ENCODE results near the gene DAB1.

DAB1 gene

GRCh38 chr1:57403201-57403600, 20.7 kb downstream of the DAB1 start:
- H2AFZ ChIP-seq (ENCODE audit: low read length), result no peak overlapping the region
- H3K4me2 ChIP-seq (ENCODE audit: low read length), result no peak overlapping the region
- H3K27me3 ChIP-seq (ENCODE audit: insufficient read depth, low read length), result no peaks in the 10 kb centered on the region
- TF ChIP-seq EZH2 (IDR thresholded peaks at IDR 0.05; ENCODE audit: borderline replicate concordance, low read length) (no peak), CTCF (IDR thresholded peaks at IDR 0.05; ENCODE audit: low read length) (no peak)
- no peaks in the 10 kb centered on the region for H3F3A ChIP-seq (ENCODE audit: insufficient read depth, low read length)
- no peaks in the 10 kb centered on the region for H3K79me2 ChIP-seq (ENCODE audit: insufficient read depth, low read length)
- no peaks in the 10 kb centered on the region for H4K20me1 ChIP-seq (ENCODE audit: insufficient read depth, low read length)
- H3K36me3 ChIP-seq (ENCODE audit: insufficient read depth, low read length), result no peaks in the 10 kb centered on the region
- H3K9me2 ChIP-seq (ENCODE audit: low read depth, low read length), result no peaks in the 10 kb centered on the region
- H3K9me3 ChIP-seq (ENCODE audit: low read length), result no peaks in the 10 kb centered on the region
- no peak overlapping the region for H3K27ac ChIP-seq (ENCODE audit: low read depth, low read length, poor library complexity, severe bottlenecking)
- no peaks in the 10 kb centered on the region for H3K4me1 ChIP-seq (ENCODE audit: insufficient read depth, low read length, severe bottlenecking)
- H3K9ac ChIP-seq (ENCODE audit: low read length), result no peak overlapping the region
- H3K4me3 ChIP-seq (ENCODE audit: low read depth, low read length, poor library complexity, severe bottlenecking), result no peak overlapping the region

- H3K27me3 ChIP-seq (ENCODE audit: insufficient read depth, low read length), result no peaks in the 10 kb centered on the region
- no peaks in the 10 kb centered on the region for H3F3A ChIP-seq (ENCODE audit: insufficient read depth, low read length)
- TF ChIP-seq EZH2 (IDR thresholded peaks at IDR 0.05; ENCODE audit: borderline replicate concordance, low read length) (no peak), CTCF (IDR thresholded peaks at IDR 0.05; ENCODE audit: low read length) (no peak)
- no peak overlapping the region for H3K4me2 ChIP-seq (ENCODE audit: low read length)
- no peaks in the 10 kb centered on the region for H3K9me3 ChIP-seq (ENCODE audit: low read length)
- no peak overlapping the region for H3K4me3 ChIP-seq (ENCODE audit: low read depth, low read length, poor library complexity, severe bottlenecking)
- H3K9ac ChIP-seq (ENCODE audit: low read length), result no peak overlapping the region
- H4K20me1 ChIP-seq (ENCODE audit: insufficient read depth, low read length), result no peaks in the 10 kb centered on the region
- no peaks in the 10 kb centered on the region for H3K9me2 ChIP-seq (ENCODE audit: low read depth, low read length)
- no peaks in the 10 kb centered on the region for H3K79me2 ChIP-seq (ENCODE audit: insufficient read depth, low read length)
- H3K4me1 ChIP-seq (ENCODE audit: insufficient read depth, low read length, severe bottlenecking), result no peaks in the 10 kb centered on the region
- no peak overlapping the region for H3K27ac ChIP-seq (ENCODE audit: low read depth, low read length, poor library complexity, severe bottlenecking)
- no peak overlapping the region for H2AFZ ChIP-seq (ENCODE audit: low read length)
- H3K36me3 ChIP-seq (ENCODE audit: insufficient read depth, low read length), result no peaks in the 10 kb centered on the region
Measured at GRCh38 chr1:57401671-57402070, 22.2 kb downstream of the DAB1 start.

GRCh38 chr1:57400048-57400447, 23.8 kb downstream of the DAB1 start:
- Histone ChIP-seq H3K9me2 (ENCODE audit: low read depth, low read length) (no peaks in the 10 kb centered on the region), H3K4me3 (ENCODE audit: low read depth, low read length, poor library complexity, severe bottlenecking) (no peak overlapping the region), H3K4me2 (ENCODE audit: low read length) (no peak overlapping the region), H3K27ac (ENCODE audit: low read depth, low read length, poor library complexity, severe bottlenecking) (no peak overlapping the region), H3K79me2 (ENCODE audit: insufficient read depth, low read length) (no peaks in the 10 kb centered on the region), H3K9ac (ENCODE audit: low read length) (no peak overlapping the region), H3F3A (ENCODE audit: insufficient read depth, low read length) (no peaks in the 10 kb centered on the region), H3K36me3 (ENCODE audit: insufficient read depth, low read length) (no peaks in the 10 kb centered on the region), H3K4me1 (ENCODE audit: insufficient read depth, low read length, severe bottlenecking) (no peaks in the 10 kb centered on the region), H4K20me1 (ENCODE audit: insufficient read depth, low read length) (no peaks in the 10 kb centered on the region), H3K27me3 (ENCODE audit: insufficient read depth, low read length) (no peaks in the 10 kb centered on the region), H3K9me3 (ENCODE audit: low read length) (no peaks in the 10 kb centered on the region), H2AFZ (ENCODE audit: low read length) (no peak overlapping the region)
- no peak for TF ChIP-seq EZH2 (IDR thresholded peaks at IDR 0.05; ENCODE audit: borderline replicate concordance, low read length)
- no peak for TF ChIP-seq CTCF (IDR thresholded peaks at IDR 0.05; ENCODE audit: low read length)

All from OCI-LY1 (cell line).